WERI-Rb-1 (cell line): ENCODE data around the gene HBP1.
"Not testable (repeated sequence)": the region's sequence is repeated elsewhere in the genome, so short reads cannot be mapped to it uniquely, and the experiment has no call there.

Source experiments
- DNase-seq: peaks from one replicate; pipeline ENCODE4 v3.0.0-alpha.2; 2020
- H3K27ac ChIP-seq: fragments of 250-450 bp; sonication (Bioruptor Pico); 2 replicates; pipeline ENCODE4 v1.5.1; 2020; ENCODE audit warnings: mild to moderate bottlenecking, moderate library complexity
- H3K27me3 ChIP-seq: fragments of 250-450 bp; sonication (Bioruptor Pico); 2 replicates; pipeline ENCODE4 v1.5.1; 2021; ENCODE audit warnings: mild to moderate bottlenecking, low read depth, moderate library complexity; ENCODE audit not compliant: insufficient read depth, severe bottlenecking
- H3K36me3 ChIP-seq: fragments of 250-450 bp; sonication (Bioruptor Pico); 2 replicates; pipeline ENCODE4 v1.5.1; 2020; ENCODE audit warnings: mild to moderate bottlenecking, moderate library complexity
- H3K4me3 ChIP-seq: 2 replicates; pipeline ENCODE4 v1.5.1; 2011; ENCODE audit warnings: low read depth, mild to moderate bottlenecking, control low read depth, low read length
- H3K9me3 ChIP-seq: fragments of 250-450 bp; sonication (Bioruptor Pico); 2 replicates; pipeline ENCODE4 v1.5.1; 2021; ENCODE audit warnings: mild to moderate bottlenecking, moderate library complexity; ENCODE audit not compliant: severe bottlenecking
- CTCF ChIP-seq: IDR thresholded peaks from 2 replicates; pipeline ENCODE4 v1.5.1; 2011; ENCODE audit warnings: low read depth, mild to moderate bottlenecking, control low read depth, inconsistent platforms, low read length

HBP1 gene

DNA sequence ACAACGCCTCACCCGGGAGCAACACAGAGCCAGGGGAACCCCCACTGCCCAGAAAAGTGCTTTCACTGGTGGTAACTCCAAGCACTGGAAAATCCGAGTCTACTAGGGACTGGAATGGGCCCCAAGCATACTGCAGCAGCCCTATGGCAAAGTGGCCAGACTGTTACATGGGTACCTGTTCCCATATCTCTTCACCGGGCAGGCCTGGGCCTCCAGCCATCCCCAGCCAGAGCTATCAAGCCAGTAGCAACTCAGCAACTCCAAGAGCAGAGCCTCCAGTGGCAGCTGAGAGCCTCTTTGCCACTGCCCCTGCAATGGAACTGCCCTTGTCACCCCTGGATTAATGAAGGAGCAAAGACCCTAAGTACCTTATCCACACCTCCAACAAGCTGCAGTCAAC lies 73.5 kb downstream of the HBP1 start:
- no peaks in the 10 kb centered on the region for H3K9me3 ChIP-seq
- peaks cover 3% of the 10 kb centered on the region for H3K36me3 ChIP-seq
- no peak overlapping the region for H3K4me3 ChIP-seq
- no peaks in the 10 kb centered on the region for H3K27me3 ChIP-seq
- DNase-seq, result no peak
- TF ChIP-seq CTCF, result no peak
- no peak overlapping the region for H3K27ac ChIP-seq

GRCh38 chr7:107244613-107245012 lies 75.8 kb downstream of the HBP1 start:
- Histone ChIP-seq H3K27ac (no peak overlapping the region), H3K36me3 (peaks cover 3% of the 10 kb centered on the region), H3K27me3 (no peaks in the 10 kb centered on the region), H3K9me3 (no peaks in the 10 kb centered on the region), H3K4me3 (no peak overlapping the region)
- no peak for TF ChIP-seq CTCF
- DNase-seq, result no peak

DNA sequence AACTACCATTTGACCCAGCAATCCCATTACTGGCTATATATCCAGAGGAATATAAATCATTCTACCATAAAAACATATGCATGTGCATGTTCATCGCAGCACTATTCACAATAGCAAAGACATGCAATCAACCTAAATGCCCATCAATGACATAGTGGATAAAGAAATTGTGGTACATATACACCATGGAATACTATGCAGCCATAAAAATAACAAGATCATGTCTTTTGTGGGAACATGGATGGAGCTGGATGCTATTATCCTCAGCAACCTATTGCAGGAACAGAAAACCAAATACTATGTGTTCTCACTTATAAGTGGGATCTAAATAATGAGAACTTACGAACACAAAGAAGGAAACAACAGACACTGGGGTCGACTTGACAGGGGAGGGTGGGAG lies 78.0 kb downstream of the HBP1 start:
- DNase-seq, H3K4me3 ChIP-seq, H3K36me3 ChIP-seq, H3K9me3 ChIP-seq, H3K27ac ChIP-seq, H3K27me3 ChIP-seq: not testable (repeated sequence)

GRCh38 chr7:107248551-107249316 lies 79.9 kb downstream of the HBP1 start:
- Histone ChIP-seq H3K27me3 (no peaks in the 10 kb centered on the region), H3K4me3 (no peak overlapping the region), H3K9me3 (no peaks in the 10 kb centered on the region), H3K36me3 (peaks cover 3% of the 10 kb centered on the region), H3K27ac (no peak overlapping the region)
- DNase-seq, result no peak
- TF ChIP-seq CTCF, result no peak

- no peak for TF ChIP-seq CTCF
- Histone ChIP-seq H3K9me3 (no peaks in the 10 kb centered on the region), H3K27me3 (no peaks in the 10 kb centered on the region), H3K4me3 (no peak overlapping the region), H3K36me3 (peaks cover under 1% of the 10 kb centered on the region), H3K27ac (no peak overlapping the region)
- no peak for DNase-seq
Observed at GRCh38 chr7:107251963-107252362, 83.2 kb downstream of the HBP1 start.
